Panc1 (cell line): ENCODE results near the gene MAPK4. TPM values are rescaled to one million over a fixed set of nuclear protein-coding genes. Genes with fewer than 3 reads are reported as not detected.

ENCODE experiments used
- ATAC-seq: fragments of 200-7000 bp; cut with Tn5 transposase; 2 replicates; pipeline ENCODE4 v1.9.1; 2020; ENCODE audit warnings: mild to moderate bottlenecking, moderate library complexity
- BruUV-seq: library from RNA; stranded (reverse); fragments of 400-500 nt; replicated peaks from 2 replicates; lab custom pipeline; 2021; lab: Mats Ljungman, UMichigan
- CTCF ChIA-PET: fragments of 300-600 bp; sonication (Branson Sonifier 250); formaldehyde crosslinking; loops from one replicate; lab custom pipeline; 2022; ENCODE audit warnings: antibody characterized with exemption; lab: Charles Lee
- POLR2A ChIA-PET: fragments of 300-600 bp; sonication (Branson Sonifier 250); formaldehyde crosslinking; loops from one replicate; lab custom pipeline; 2022; ENCODE audit warnings: antibody characterized with exemption; lab: Charles Lee
- DNase-seq: peaks from one replicate; pipeline ENCODE4 v3.0.0-alpha.2; 2010; ENCODE audit warnings: low read depth, low spot score
- H3K27ac ChIP-seq: 2 replicates; pipeline ENCODE4 v1.5.1; 2011; ENCODE audit warnings: mild to moderate bottlenecking, low read length, inconsistent platforms
- H3K27me3 ChIP-seq: fragments of 200-500 bp; sonication (Bioruptor generic); 2 replicates; pipeline ENCODE4 v1.6.0; 2014; ENCODE audit warnings: low read length, inconsistent platforms; ENCODE audit not compliant: control insufficient read depth, insufficient read depth
- H3K36me3 ChIP-seq: fragments of 200-500 bp; sonication (Bioruptor generic); 2 replicates; pipeline ENCODE4 v1.5.1; 2014; ENCODE audit warnings: inconsistent platforms, mild to moderate bottlenecking, low read length, moderate library complexity; ENCODE audit not compliant: control insufficient read depth, insufficient read depth
- H3K4me1 ChIP-seq: 2 replicates; pipeline ENCODE4 v1.5.1; 2011; ENCODE audit warnings: inconsistent platforms, mild to moderate bottlenecking, low read length, moderate library complexity; ENCODE audit not compliant: control insufficient read depth, insufficient read depth
- H3K4me3 ChIP-seq, 2 experiments: 2 replicates each; pipeline ENCODE4 v1.5.1; 2011 to 2012; ENCODE audit warnings: low read depth in 2 of 2, low read length in 2 of 2, mild to moderate bottlenecking in 2 of 2, inconsistent platforms in 1 of 2, moderate library complexity in 1 of 2
- H3K9me3 ChIP-seq: fragments of 200-500 bp; sonication (Bioruptor generic); 2 replicates; pipeline ENCODE4 v1.5.1; 2014; ENCODE audit warnings: low read depth, mild to moderate bottlenecking, inconsistent platforms, low read length, moderate library complexity; ENCODE audit not compliant: control insufficient read depth, insufficient read depth
- POLR2AphosphoS5 ChIP-seq: IDR thresholded peaks from 2 replicates; pipeline ENCODE4 v1.6.1; 2012; ENCODE audit warnings: mild to moderate bottlenecking, low read depth, low read length, moderate library complexity
- SIN3A ChIP-seq: IDR thresholded peaks from 2 replicates; pipeline ENCODE4 v1.6.1; 2012; ENCODE audit warnings: low read depth, mild to moderate bottlenecking, low read length, moderate library complexity, borderline replicate concordance; ENCODE audit not compliant: insufficient read depth
- TCF7L2 ChIP-seq: IDR thresholded peaks from 2 replicates; pipeline ENCODE4 v1.6.1; 2011; ENCODE audit warnings: mild to moderate bottlenecking, low read depth, low read length, inconsistent platforms
- in situ Hi-C: cut with HindIII; loops from 2 replicates; pipeline ENCODE4 v1.10.0; 2016; ENCODE audit warnings: low sequenced_read_pairs, low pct_unique_long_range_greater_than_20kb
- intact Hi-C: fragments of 100-400 bp; cut with micrococcal nuclease; formaldehyde crosslinking; loops from one replicate; pipeline ENCODE4 v1.10.0; 2022; ENCODE audit not compliant: unreplicated experiment
- total RNA-seq: library from RNA; stranded (reverse); gene quantifications from one replicate; pipeline ENCODE4 v1.2.1, GENCODE V29; 2021; ENCODE audit not compliant: unreplicated experiment
- TF ChIP-seq, protein P1 (sequence below): fragments of 450-650 bp; IDR thresholded peaks from 2 replicates; pipeline ENCODE4 v1.5.1; 2017; ENCODE audit warnings: mild to moderate bottlenecking
- TF ChIP-seq, protein P2 (sequence below), 2 experiments: IDR thresholded peaks; 2 replicates each; pipeline ENCODE4 v1.6.1; 2011 to 2012; ENCODE audit warnings: low read depth in 2 of 2, control low read depth in 1 of 2, low read length in 1 of 2, mild to moderate bottlenecking in 1 of 2, moderate library complexity in 1 of 2; ENCODE audit not compliant: insufficient read depth in 1 of 2

The MAPK4 gene
- total RNA-seq, 1 experiment from 2014 or later, result not detected

DNA sequence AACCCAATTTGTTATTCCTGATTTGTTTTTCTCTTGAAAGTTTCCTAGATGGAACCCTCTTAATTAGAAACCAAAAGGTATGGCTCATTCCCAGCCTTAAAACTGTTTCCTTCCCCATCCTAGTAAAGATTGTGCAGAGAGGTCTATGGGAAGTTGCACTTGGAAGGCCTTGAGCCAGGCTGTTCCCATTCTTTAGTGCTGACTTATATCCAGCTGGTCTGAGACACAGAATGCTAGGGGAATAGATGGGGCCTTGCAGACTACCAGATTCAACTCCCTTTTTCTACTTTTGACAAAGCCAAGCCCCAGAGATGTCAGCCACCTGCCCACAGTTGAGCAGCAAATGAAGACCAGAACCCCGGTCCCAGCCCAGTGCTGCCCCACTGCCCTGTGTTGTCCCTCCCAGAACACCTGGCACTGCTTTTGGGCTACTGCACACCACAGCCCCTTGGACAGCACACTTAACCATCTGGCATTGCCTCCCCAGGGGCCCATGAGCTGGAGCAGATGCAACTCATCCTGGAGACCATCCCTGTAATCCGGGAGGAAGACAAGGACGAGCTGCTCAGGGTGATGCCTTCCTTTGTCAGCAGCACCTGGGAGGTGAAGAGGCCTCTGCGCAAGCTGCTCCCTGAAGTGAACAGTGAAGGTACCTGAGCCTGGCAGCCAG is 161.7 kb downstream of the MAPK4 start:
- no peaks in the 10 kb centered on the region for H3K4me1 ChIP-seq
- POLR2A ChIA-PET, result no interaction called here
- in situ Hi-C loops, result no loop called here
- no peaks in the 10 kb centered on the region for H3K9me3 ChIP-seq
- TF ChIP-seq SIN3A, result no peak
- no peaks in the 10 kb centered on the region for H3K27me3 ChIP-seq
- DNase-seq (no peak), ATAC-seq (no peak)
- intact Hi-C loops, result no loop called here
- H3K36me3 ChIP-seq, result no peaks in the 10 kb centered on the region
- CTCF ChIA-PET, result no interaction called here
- no peak overlapping the region for H3K4me3 ChIP-seq
- H3K27ac ChIP-seq, result no peak overlapping the region
- BruUV-seq, result no TSS peak

DNA sequence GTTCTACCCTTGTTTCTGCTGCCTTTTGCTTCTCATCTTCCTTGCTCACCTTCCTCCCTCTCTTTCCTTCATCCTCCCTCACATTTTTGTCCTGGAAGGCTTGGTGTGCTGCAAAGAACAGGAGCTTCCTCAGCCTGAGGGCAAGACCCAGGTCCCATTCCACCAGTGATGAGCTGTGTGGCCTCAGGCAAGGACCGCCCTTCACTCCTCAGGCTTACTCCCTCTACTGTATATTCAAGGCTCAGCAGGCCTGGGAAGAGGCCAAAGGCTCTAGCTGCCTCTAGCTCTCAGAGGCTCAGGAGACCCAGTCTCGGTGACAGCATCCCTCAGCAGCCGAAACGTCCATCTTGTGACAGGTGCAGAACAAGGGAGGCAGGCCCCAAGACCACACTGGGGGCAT is 162.4 kb downstream of the MAPK4 start:
- no TSS peak for BruUV-seq
- TF ChIP-seq TCF7L2, result no peak
- no peak for ATAC-seq
- intact Hi-C loops (no loop called here), in situ Hi-C loops (no loop called here)
- no peak overlapping the region for H3K27ac ChIP-seq
- no peak overlapping the region for H3K4me3 ChIP-seq
- ChIA-PET POLR2A (no interaction called here), CTCF (no interaction called here)
- no peaks in the 10 kb centered on the region for H3K36me3 ChIP-seq
- no peaks in the 10 kb centered on the region for H3K27me3 ChIP-seq
- no peak for DNase-seq
- H3K4me1 ChIP-seq, result no peaks in the 10 kb centered on the region
- no peaks in the 10 kb centered on the region for H3K9me3 ChIP-seq

DNA sequence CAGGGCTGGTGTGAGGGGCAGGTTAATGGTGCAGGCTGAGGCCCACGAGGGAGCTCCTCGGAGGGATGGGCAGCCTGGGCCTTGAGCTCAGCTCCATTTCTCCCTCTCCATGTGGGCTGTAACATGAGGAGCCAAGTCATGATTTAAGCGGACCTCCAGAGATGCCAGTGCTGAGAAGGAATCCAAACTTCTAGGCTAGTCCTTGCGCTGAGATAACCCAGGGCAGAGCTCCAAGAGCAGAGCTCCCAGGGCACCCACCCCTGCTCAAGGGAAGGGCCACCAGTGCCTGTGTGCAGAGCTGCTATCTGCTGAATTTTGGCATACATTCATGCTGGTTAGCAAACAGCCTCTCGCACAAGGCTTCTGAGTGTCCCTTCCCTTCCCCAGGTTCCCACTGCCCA is 164.9 kb downstream of the MAPK4 start:
- POLR2A ChIA-PET, result no interaction called here
- in situ Hi-C loops, result no loop called here
- Histone ChIP-seq H3K9me3 (no peaks in the 10 kb centered on the region), H3K27me3 (no peaks in the 10 kb centered on the region), H3K27ac (no peak overlapping the region), H3K4me1 (no peaks in the 10 kb centered on the region), H3K36me3 (no peaks in the 10 kb centered on the region), H3K4me3 (no peak overlapping the region)
- no peak for TF ChIP-seq POLR2AphosphoS5
- TF ChIP-seq, protein P1, sequence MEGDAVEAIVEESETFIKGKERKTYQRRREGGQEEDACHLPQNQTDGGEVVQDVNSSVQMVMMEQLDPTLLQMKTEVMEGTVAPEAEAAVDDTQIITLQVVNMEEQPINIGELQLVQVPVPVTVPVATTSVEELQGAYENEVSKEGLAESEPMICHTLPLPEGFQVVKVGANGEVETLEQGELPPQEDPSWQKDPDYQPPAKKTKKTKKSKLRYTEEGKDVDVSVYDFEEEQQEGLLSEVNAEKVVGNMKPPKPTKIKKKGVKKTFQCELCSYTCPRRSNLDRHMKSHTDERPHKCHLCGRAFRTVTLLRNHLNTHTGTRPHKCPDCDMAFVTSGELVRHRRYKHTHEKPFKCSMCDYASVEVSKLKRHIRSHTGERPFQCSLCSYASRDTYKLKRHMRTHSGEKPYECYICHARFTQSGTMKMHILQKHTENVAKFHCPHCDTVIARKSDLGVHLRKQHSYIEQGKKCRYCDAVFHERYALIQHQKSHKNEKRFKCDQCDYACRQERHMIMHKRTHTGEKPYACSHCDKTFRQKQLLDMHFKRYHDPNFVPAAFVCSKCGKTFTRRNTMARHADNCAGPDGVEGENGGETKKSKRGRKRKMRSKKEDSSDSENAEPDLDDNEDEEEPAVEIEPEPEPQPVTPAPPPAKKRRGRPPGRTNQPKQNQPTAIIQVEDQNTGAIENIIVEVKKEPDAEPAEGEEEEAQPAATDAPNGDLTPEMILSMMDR, result no peak
- TF ChIP-seq SIN3A, result no peak
- TF ChIP-seq TCF7L2, result no peak
- TF ChIP-seq, protein P2, sequence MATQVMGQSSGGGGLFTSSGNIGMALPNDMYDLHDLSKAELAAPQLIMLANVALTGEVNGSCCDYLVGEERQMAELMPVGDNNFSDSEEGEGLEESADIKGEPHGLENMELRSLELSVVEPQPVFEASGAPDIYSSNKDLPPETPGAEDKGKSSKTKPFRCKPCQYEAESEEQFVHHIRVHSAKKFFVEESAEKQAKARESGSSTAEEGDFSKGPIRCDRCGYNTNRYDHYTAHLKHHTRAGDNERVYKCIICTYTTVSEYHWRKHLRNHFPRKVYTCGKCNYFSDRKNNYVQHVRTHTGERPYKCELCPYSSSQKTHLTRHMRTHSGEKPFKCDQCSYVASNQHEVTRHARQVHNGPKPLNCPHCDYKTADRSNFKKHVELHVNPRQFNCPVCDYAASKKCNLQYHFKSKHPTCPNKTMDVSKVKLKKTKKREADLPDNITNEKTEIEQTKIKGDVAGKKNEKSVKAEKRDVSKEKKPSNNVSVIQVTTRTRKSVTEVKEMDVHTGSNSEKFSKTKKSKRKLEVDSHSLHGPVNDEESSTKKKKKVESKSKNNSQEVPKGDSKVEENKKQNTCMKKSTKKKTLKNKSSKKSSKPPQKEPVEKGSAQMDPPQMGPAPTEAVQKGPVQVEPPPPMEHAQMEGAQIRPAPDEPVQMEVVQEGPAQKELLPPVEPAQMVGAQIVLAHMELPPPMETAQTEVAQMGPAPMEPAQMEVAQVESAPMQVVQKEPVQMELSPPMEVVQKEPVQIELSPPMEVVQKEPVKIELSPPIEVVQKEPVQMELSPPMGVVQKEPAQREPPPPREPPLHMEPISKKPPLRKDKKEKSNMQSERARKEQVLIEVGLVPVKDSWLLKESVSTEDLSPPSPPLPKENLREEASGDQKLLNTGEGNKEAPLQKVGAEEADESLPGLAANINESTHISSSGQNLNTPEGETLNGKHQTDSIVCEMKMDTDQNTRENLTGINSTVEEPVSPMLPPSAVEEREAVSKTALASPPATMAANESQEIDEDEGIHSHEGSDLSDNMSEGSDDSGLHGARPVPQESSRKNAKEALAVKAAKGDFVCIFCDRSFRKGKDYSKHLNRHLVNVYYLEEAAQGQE (IDR thresholded peaks at IDR 0.05; ENCODE audit: insufficient read depth in 1 of 2, low read depth in 2 of 2, low read length in 1 of 2), result no peak
- DNase-seq (no peak), ATAC-seq (no peak)
- intact Hi-C loops, result no loop called here
- CTCF ChIA-PET, result no interaction called here
- BruUV-seq, result no TSS peak
